ENCODE results near the gene SYK.

The SYK gene

DNA sequence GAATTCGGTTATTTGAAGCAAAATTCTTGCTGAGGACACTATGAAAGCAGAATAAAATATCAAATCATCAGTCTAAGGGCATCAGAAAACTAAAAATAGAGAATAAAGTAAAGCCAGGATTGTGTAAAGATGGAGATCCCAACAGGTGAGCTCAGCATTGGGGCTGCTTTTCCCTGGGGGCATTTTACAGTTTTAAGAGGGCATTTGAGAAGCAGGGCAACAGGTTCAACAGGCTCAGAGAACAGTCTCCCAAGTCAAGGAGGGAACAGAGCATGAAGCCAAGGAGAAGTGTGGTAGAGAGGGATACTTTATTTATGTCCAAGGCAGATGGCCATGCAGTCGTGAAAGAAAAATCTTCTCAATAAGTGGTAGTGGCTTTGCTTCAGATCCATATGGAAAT, 145.4 kb downstream of the SYK start:
- DNase-seq (ENCODE audit: low spot score), result no peak

Data from CD4-positive, alpha-beta T cell treated with Interleukin-6 at 100 ng/mL for 8 hours (primary cell).